Kidney (tissue), 14 donors: ENCODE measurements around the gene RDH12. TPM values are rescaled to one million over a fixed set of nuclear protein-coding genes. Genes with fewer than 3 reads are reported as not detected.

Source experiments
- DNase-seq, 5 donors: peaks; one replicate each; pipeline ENCODE4 v3.0.0-alpha.2; 2013 to 2020
- FAIRE-seq: peaks from 2 replicates; lab custom pipeline; 2012; peaks lifted over from hg19 to GRCh38; lab: Jason Lieb, UNC
- H3K27ac ChIP-seq, 2 donors: one replicate each; pipeline ENCODE4 v1.7.0; 2013; ENCODE audit warnings: low read depth in 2 of 2, low read length in 2 of 2, inconsistent platforms in 1 of 2
- H3K27me3 ChIP-seq: one replicate; pipeline ENCODE4 v1.7.1; 2013; ENCODE audit warnings: low read length, inconsistent platforms; ENCODE audit not compliant: control insufficient read depth, insufficient read depth
- H3K36me3 ChIP-seq, 3 donors: one replicate each; pipeline versions ENCODE4 v1.7.0 to v1.7.1; 2013; ENCODE audit warnings: low read length in 3 of 3, control low read depth in 1 of 3, inconsistent platforms in 1 of 3; ENCODE audit not compliant: insufficient read depth in 3 of 3, control insufficient read depth in 2 of 3
- H3K4me1 ChIP-seq, 3 donors: one replicate each; pipeline versions ENCODE4 v1.7.0 to v1.7.1; 2013; ENCODE audit warnings: low read length in 3 of 3, inconsistent platforms in 1 of 3, low read depth in 1 of 3; ENCODE audit not compliant: control insufficient read depth in 2 of 3, insufficient read depth in 2 of 3
- H3K4me3 ChIP-seq, 3 donors: one replicate each; pipeline versions ENCODE4 v1.7.0 to v1.8.1; 2013; ENCODE audit warnings: low read length in 3 of 3, control low read depth in 1 of 3, inconsistent platforms in 1 of 3
- H3K9ac ChIP-seq, 3 donors: one replicate each; pipeline versions ENCODE4 v1.7.0 to v1.7.1; 2013; ENCODE audit warnings: low read length in 3 of 3, control low read depth in 1 of 3, inconsistent platforms in 1 of 3
- H3K9me3 ChIP-seq, 3 donors: one replicate each; pipeline versions ENCODE4 v1.7.0 to v1.7.1; 2013; ENCODE audit warnings: low read length in 3 of 3, control low read depth in 1 of 3, inconsistent platforms in 1 of 3; ENCODE audit not compliant: control insufficient read depth in 2 of 3, insufficient read depth in 1 of 3
- CTCF ChIP-seq: IDR thresholded peaks from 3 replicates; pipeline ENCODE4 v1.5.1; 2012; ENCODE audit warnings: mild to moderate bottlenecking, moderate library complexity, borderline replicate concordance; ENCODE audit not compliant: insufficient read depth; ENCODE audit errors: extremely low read depth
- intact Hi-C: fragments of 100-400 bp; cut with DNase I; formaldehyde crosslinking; loops from one replicate; pipeline ENCODE4 v1.11.1; 2022
- polyA plus RNA-seq: library from polyadenylated mRNA; stranded (reverse); fragments of 350-450 nt; fragmentation: Illumina TruSeq; extraction: RNeasy Lipid Tissue Mini Kit (QIAGEN cat#74804); gene quantifications from one replicate; pipeline ENCODE4 v1.2.3, GENCODE V29; 2014; ENCODE audit warnings: low read depth, low replicate concordance; ENCODE audit not compliant: insufficient read depth
- total RNA-seq: library from RNA; stranded (reverse); fragmentation: NEBNext Ultra II Directional; extraction: Animal tissue kit (Norgen Biotek cat#: 25700); gene quantifications from one replicate; pipeline ENCODE4 v1.2.1, GENCODE V29; 2021
- donor health status: control.
- donor health status: control.
- donor health status: control.
- donor health status: control.
- donor health status: control.
- donor health status: DM: yes; HTN: yes; CAD: no.
- donor health status: Normal renal cell carcinoma (clear cell type).

Gene RDH12
- total and polyA plus RNA-seq, 2 donors from 2014 or later: 0.22 to 10.0 TPM

GRCh38 chr14:67768219-67768618, 66.5 kb downstream of the RDH12 start:
- FAIRE-seq (no peak), DNase-seq (no peak)
- no peak overlapping the region for H3K9ac ChIP-seq
- H3K4me1 ChIP-seq: no peaks in the 10 kb centered on the region
- no peaks in the 10 kb centered on the region for H3K9me3 ChIP-seq
- peaks cover 9 to 72% (median 34%) of the 10 kb centered on the region in 3 donors for H3K36me3 ChIP-seq
- no peak overlapping the region for H3K27ac ChIP-seq
- H3K4me3 ChIP-seq: no peak overlapping the region
- no peak for TF ChIP-seq CTCF
- intact Hi-C loops: no loop called here
- H3K27me3 ChIP-seq: no peaks in the 10 kb centered on the region

- H3K9me3 ChIP-seq: no peaks in the 10 kb centered on the region
- intact Hi-C loops: no loop called here
- no peaks in the 10 kb centered on the region for H3K27me3 ChIP-seq
- FAIRE-seq: no peak
- TF ChIP-seq CTCF: no peak
- no peak overlapping the region for H3K4me3 ChIP-seq
- no peak for DNase-seq
- no peaks in the 10 kb centered on the region for H3K4me1 ChIP-seq
- peaks cover 7 to 86% (median 47%) of the 10 kb centered on the region in 3 donors for H3K36me3 ChIP-seq
- no peak overlapping the region for H3K9ac ChIP-seq
- no peak overlapping the region for H3K27ac ChIP-seq
These were observed 72.2 kb downstream of the RDH12 start for GRCh38 chr14:67773844-67774377.

- no peak for DNase-seq
- no peaks in the 10 kb centered on the region for H3K4me1 ChIP-seq
- no peak for TF ChIP-seq CTCF
- peaks cover 10 to 79% (median 51%) of the 10 kb centered on the region in 3 donors for H3K36me3 ChIP-seq
- H3K4me3 ChIP-seq: no peak overlapping the region
- no peak overlapping the region for H3K9ac ChIP-seq
- H3K27me3 ChIP-seq: no peaks in the 10 kb centered on the region
- no peak for FAIRE-seq
- no peaks in the 10 kb centered on the region for H3K9me3 ChIP-seq
- no peak overlapping the region for H3K27ac ChIP-seq
- intact Hi-C loops: no loop called here
These were observed 75.1 kb downstream of the RDH12 start for GRCh38 chr14:67776653-67777322.
